ENCODE data around the gene SDC1. TPM values are rescaled to one million over a fixed set of nuclear protein-coding genes. Genes with fewer than 3 reads are reported as not detected.

The SDC1 gene
- total RNA-seq, 1 experiment from 2014 or later = 22.3 TPM

DNA sequence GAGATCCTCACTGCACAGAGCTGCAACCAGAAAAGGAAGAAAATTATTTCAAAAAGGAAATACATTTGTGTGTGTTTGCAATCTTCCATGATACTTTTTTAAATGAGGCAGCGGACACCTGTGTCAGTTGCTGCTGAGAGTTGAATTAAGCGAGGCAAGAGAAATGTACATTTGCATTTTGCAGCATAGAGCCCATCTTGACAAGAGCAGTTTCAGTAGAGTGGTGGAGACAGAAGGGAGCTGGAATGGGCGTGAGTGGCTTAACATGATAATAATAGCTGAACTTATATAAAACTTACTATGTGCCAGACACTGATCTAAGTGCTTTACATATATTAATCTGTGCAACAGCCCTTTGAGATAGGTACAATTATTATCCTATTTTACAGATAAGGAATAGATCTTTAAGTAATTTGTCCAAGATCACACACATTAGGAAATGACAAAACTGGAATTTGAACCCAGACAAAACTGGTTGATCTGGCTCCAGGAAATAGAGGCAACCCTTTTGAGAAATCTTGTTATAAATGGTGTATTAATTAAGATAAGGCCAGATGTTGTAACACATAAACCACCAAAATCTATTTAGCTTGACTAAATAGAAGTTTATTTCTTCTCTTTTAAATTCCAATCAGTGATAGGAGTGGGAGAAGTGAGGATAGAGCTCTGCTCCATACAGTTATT, 68.7 kb downstream of the SDC1 start:
- H4K20me1 ChIP-seq (ENCODE audit: control insufficient read depth, insufficient read depth, insufficient read length) = no peaks in the 10 kb centered on the region
- no CpG with 5 or more reads among the region's 3 CpGs for WGBS (ENCODE audit: extremely low coverage, insufficient read length, low lambda C conversion rate)

More for the DNA sequence above, 68.7 kb downstream of the SDC1 start:
- H3K4me3 Mint-ChIP-seq = no peak overlapping the region
- DNase-seq = no peak
- Histone ChIP-seq H3K14ac (ENCODE audit: insufficient read depth, low read length) (no peak overlapping the region), H3K27ac (ENCODE audit: insufficient read length, low read depth, low read length) (no peak overlapping the region), H3K9ac (ENCODE audit: extremely low read depth, insufficient read length, low read length) (no peak overlapping the region), H2BK20ac (ENCODE audit: low read depth, low read length, poor library complexity, severe bottlenecking) (no peak overlapping the region), H3K56ac (ENCODE audit: insufficient read length, low read depth, low read length) (no peak overlapping the region), H2BK5ac (ENCODE audit: insufficient read length, low read length) (no peak overlapping the region), H2BK120ac (ENCODE audit: low read depth, low read length, poor library complexity, severe bottlenecking) (no peak overlapping the region), H2AFZ (ENCODE audit: low read length) (no peak overlapping the region), H3K4ac (ENCODE audit: low read depth, low read length) (no peak overlapping the region), H3K79me1 (ENCODE audit: insufficient read depth, low read depth, low read length, poor library complexity, severe bottlenecking) (no peaks in the 10 kb centered on the region), H3K4me2 (ENCODE audit: insufficient read depth, insufficient read length, low read length) (no peak overlapping the region), H3T11ph (ENCODE audit: low read length) (no peak overlapping the region), H2AK5ac (ENCODE audit: insufficient read length, low read length) (no peak overlapping the region), H3K79me2 (ENCODE audit: insufficient read depth, low read length) (no peaks in the 10 kb centered on the region), H3K27me3 (ENCODE audit: insufficient read depth, low read length) (no peaks in the 10 kb centered on the region), H3K4me1 (ENCODE audit: insufficient read depth, low read length) (no peaks in the 10 kb centered on the region), H4K5ac (ENCODE audit: insufficient read length, low read depth, low read length) (no peak overlapping the region), H2BK15ac (ENCODE audit: low read depth, low read length) (no peak overlapping the region), H3K18ac (ENCODE audit: insufficient read length, low read depth, low read length) (no peak overlapping the region), H3K23me2 (ENCODE audit: insufficient read length, low read depth, low read length, poor library complexity, severe bottlenecking) (peaks cover under 1% of the 10 kb centered on the region), H3K9me3 (ENCODE audit: control insufficient read depth, low read depth, low read length) (no peaks in the 10 kb centered on the region), H4K8ac (replicated peaks; ENCODE audit: insufficient read length, low read depth, low read length) (no peak overlapping the region), H3K23ac (ENCODE audit: insufficient read length, low read depth, low read length) (no peak overlapping the region), H4K91ac (ENCODE audit: insufficient read length, low read depth, low read length) (peak overlapping the region; percentile 42), H2BK12ac (ENCODE audit: insufficient read length, low read depth, low read length) (no peak overlapping the region)
- no peak overlapping the region for H3K27ac Mint-ChIP-seq
- H3K36me3 Mint-ChIP-seq (ENCODE audit: insufficient read depth in 1 of 3, low read depth in 3 of 3) = no peaks in the 10 kb centered on the region
- TF ChIP-seq, protein P1, sequence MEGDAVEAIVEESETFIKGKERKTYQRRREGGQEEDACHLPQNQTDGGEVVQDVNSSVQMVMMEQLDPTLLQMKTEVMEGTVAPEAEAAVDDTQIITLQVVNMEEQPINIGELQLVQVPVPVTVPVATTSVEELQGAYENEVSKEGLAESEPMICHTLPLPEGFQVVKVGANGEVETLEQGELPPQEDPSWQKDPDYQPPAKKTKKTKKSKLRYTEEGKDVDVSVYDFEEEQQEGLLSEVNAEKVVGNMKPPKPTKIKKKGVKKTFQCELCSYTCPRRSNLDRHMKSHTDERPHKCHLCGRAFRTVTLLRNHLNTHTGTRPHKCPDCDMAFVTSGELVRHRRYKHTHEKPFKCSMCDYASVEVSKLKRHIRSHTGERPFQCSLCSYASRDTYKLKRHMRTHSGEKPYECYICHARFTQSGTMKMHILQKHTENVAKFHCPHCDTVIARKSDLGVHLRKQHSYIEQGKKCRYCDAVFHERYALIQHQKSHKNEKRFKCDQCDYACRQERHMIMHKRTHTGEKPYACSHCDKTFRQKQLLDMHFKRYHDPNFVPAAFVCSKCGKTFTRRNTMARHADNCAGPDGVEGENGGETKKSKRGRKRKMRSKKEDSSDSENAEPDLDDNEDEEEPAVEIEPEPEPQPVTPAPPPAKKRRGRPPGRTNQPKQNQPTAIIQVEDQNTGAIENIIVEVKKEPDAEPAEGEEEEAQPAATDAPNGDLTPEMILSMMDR (conservative IDR thresholded peaks at IDR 0.05) = no peak
- H3K27me3 Mint-ChIP-seq (ENCODE audit: low read depth) = peaks cover 12% of the 10 kb centered on the region
- peaks cover 4 to 8% of the 10 kb centered on the region in 2 experiments for H3K4me1 Mint-ChIP-seq
- no peaks in the 10 kb centered on the region; a peak in 1 of 5 replicates for H3K9me3 Mint-ChIP-seq
